GM12874 (cell line): Measurements from ENCODE around the gene CNPPD1.

ENCODE experiments used
- TF ChIP-seq, protein P1 (sequence below): IDR thresholded peaks from 2 replicates; pipeline ENCODE4 v1.5.1; 2011; ENCODE audit warnings: low read depth, mild to moderate bottlenecking, control low read depth, low read length, moderate library complexity; ENCODE audit not compliant: insufficient read depth

CNPPD1 gene

DNA sequence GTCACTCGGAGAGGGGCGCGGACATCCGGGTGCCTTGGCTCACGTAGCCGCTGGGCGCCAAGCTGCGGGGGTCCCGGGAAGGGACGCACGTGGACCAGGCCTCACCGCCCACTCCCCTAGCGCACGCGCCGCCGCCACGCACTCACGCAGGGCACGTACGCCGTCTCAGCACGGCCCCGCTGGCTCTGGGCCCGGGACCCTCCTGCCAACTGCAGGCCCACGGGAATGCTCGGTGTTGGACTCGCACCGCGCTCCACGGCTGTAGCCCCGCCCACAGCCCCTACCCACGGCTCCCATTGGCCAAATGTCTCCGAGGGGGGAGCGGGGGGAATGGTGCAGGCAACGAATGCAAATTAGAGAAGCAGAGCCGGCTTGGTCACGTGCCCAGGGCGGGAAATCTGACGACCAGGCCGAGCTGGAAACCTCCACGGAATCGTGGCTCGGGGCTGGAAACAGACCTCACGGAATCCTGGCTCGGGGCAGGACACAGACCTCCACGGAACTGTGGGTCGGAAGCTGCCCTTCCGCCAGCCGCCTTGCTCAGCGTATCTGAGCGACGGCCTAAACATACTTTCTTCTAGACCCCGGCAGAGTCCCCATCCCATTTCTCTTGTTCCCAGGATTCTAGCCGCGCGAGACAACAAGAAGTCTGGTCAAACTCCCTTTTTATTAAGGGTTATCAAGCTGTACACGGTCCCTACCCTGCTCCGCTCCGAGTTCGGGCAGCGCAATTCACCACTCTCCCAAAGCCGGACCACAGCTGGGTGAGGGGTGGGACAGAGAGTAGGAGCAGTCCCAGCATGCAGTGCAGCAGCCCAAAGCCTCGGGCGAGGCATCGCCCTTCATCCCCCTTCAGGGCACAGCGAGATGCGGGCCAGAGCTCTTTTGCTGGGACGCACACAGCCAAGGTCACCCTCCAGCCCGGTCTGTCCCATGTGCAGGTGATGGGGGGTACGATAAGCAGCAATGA lies 42.3 kb upstream of the CNPPD1 start, which contains the start of gene ABCB6:
TSS of gene ABCB6 (minus strand) at position 227 of the 970 bp plus-strand sequence. CDS start 285 bp downstream, outside the sequence.
- TF ChIP-seq, protein P1, sequence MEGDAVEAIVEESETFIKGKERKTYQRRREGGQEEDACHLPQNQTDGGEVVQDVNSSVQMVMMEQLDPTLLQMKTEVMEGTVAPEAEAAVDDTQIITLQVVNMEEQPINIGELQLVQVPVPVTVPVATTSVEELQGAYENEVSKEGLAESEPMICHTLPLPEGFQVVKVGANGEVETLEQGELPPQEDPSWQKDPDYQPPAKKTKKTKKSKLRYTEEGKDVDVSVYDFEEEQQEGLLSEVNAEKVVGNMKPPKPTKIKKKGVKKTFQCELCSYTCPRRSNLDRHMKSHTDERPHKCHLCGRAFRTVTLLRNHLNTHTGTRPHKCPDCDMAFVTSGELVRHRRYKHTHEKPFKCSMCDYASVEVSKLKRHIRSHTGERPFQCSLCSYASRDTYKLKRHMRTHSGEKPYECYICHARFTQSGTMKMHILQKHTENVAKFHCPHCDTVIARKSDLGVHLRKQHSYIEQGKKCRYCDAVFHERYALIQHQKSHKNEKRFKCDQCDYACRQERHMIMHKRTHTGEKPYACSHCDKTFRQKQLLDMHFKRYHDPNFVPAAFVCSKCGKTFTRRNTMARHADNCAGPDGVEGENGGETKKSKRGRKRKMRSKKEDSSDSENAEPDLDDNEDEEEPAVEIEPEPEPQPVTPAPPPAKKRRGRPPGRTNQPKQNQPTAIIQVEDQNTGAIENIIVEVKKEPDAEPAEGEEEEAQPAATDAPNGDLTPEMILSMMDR, result no peak

DNA sequence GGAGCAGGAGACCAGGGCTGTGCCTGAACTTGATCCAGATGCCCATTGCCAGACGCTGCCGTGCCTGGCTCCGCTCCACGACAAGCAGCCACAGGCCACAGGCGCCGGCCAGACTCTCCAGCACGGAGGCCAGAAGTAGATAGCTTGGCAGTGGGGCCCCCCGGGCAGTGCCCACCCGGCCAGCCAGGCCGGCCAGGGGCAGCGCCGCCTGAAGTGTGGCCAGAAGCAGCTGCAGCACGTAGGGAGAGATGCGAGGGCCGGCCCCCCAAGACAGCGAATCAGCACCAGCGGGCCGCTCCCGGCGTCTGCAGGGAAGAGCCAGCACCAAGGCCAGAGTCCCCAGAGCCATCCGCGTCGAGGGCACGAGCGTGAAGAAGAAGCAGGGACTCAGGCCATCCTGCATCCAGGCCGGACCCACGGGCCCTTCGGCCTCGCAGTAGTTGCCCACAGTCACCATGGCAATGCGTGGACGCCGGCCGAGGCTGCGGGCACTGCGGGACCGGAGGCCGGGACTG lies 41.5 kb upstream of the CNPPD1 start:
- TF ChIP-seq, protein P1, result no peak

DNA sequence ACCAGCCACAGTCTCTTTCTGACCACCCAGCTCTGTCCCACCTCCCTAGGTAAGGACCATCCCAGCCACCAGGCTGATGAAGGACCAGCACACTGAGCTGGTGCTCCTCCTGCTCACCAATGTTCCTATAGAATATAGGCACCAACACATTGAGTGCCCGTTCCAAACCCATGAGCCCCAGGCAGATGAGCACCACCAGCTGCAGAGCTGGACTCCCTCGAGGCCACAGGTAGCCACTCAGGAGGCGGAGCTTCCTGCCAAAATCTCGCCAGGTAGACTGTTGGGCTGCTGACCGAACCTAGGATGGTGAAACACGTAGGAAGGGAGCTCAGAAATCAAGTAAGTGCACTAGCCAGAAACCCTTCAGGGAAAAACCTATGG lies 39.8 kb upstream of the CNPPD1 start:
- TF ChIP-seq, protein P1, result no peak

DNA sequence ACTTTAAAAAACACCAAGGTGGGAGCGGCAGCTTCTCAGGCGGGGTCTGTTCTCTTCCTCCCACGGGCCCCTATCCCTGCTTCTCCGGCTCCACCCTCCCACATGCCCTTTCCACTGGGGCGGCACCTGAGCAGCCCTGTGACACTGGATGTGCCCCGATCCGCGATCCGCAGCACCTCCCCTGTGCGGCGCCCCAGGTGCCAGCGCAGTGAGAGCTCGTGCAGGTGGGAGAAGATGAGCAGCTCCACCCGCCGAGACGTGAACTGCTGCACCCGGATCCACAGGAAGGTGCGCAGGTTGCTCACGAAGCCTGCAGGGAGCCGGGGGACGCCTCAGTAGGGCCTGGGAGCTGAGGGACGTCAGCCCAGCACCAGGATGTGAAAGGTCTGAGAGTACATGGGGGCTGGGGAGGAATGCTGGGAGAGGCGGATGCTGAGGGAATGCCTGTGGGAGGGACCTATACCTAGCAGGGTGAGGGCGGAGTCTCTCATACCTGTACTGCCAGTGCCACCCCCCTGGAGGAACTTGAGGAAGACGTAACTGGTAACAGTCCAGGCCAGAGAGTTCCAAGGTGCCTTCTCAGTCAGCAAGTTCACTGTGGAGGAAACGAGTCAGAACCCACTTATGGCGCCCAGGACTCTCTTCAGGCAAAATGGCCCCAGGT lies 39.3 kb upstream of the CNPPD1 start:
- TF ChIP-seq, protein P1, result no peak

DNA sequence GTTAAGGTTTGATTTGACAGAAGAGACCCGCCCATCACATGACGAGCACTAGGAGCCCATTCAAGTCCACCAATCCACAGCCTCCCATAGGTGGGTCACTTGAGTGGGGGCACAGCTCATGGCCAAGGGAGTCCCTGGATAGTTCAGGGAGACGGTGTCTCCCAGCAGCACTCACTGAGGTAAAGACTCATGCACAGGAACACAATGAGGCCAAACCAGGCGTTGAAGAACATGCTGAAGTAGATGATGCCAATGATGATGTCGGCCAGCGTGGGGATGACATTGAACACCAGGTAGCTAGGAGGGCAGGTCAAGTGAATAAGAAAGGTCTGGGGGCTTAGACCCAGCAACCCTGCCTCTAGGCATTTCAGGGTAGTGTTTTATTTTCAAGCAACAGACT lies 38.1 kb upstream of the CNPPD1 start:
- TF ChIP-seq, protein P1, result no peak

DNA sequence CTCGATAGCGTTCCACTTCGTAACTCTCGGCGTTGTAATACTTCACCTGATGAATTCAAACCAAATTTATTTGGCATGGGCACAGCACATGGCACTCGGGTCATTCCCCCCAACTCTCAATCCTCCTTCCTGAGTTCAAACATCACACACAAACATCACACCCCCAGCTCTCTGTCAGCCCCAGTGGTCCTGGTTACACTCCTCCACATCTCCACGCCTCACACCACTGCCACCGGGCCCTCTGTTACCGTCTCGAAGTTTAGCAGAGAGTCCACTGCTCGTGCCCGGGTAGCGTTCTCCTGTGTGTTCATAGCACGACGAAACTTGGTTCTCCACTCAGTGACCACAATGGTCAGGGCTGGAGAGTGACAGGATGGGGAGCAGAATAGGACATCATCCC lies 37.4 kb upstream of the CNPPD1 start:
- TF ChIP-seq, protein P1, result no peak

DNA sequence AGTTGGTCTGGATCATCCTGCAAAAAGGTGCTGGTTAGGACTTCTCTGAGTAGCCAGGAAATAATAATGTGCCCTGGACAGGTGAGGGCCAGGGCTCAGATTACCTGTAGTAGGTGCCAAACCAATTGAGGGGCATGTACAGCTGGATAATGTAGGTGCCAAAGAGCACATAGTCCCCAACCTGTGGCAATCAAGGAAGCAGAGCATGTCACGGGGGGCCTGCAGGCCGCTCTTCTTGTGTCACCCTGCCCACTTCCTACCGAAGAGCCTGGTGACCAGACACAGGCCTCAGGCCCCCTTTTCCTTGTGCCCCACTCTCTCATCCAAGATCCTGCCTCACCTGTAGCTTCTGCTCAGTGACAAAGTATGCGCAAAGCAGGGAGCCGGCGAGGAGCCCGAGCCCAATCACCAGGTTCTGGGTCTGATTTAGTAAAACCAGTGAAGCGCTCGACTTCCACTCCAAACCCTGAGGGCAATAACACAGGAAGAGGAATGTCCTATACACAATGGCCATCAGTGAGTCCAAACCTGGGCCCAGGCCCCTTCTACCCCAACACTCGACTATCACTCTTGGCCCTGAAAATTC lies 36.9 kb upstream of the CNPPD1 start:
- TF ChIP-seq, protein P1, result no peak
